ENCODE data around the gene MCOLN2.

DNA sequence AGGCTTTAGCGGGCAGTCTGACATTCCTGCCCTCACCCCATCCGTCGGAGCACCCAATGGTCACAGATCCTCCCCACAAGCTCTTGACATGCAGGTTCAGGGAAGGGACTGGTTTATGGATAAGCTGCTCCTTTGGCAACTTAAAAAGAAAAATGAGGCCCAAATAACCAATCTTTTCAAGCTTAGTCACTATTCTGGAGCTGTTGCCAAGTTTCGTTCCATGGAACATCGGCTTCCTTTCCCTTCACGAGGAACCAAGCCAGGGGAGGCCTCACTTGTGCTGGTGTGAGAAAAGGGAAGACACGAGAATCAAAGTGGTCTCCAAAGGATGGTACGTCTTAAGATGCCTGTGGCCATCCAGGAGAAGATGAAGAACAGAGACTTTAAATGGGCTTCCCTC lies 57.8 kb downstream of the MCOLN2 start:
- no peak for TF ChIP-seq ZNF70 (CRISPR knock-in tag; IDR thresholded peaks at IDR 0.05)
- TF ChIP-seq TOX (CRISPR knock-in tag; IDR thresholded peaks at IDR 0.05; ENCODE audit: borderline replicate concordance) = no peak
- TF ChIP-seq RARB (CRISPR knock-in tag; IDR thresholded peaks at IDR 0.05) = no peak
- TF ChIP-seq TCF4 (CRISPR knock-in tag; IDR thresholded peaks at IDR 0.05; ENCODE audit: borderline replicate concordance) = no peak
- TF ChIP-seq TSHZ2 (CRISPR knock-in tag; IDR thresholded peaks at IDR 0.05) = no peak

All from SK-N-SH treated with all-trans-retinoic acid at 6 μM for 48 hours (cell line).